OCI-LY1 (cell line): Measurements from ENCODE around the gene LCNL1.

Experiments used
- EZH2 ChIP-seq: fragments of 200-600 bp; sonication (generic), shearing (Covaris generic); IDR thresholded peaks from 2 replicates; pipeline ENCODE4 v1.8.0; 2017; ENCODE audit warnings: borderline replicate concordance, mixed run types, mild to moderate bottlenecking, antibody characterized with exemption, low read length, moderate library complexity, mixed read lengths
- TF ChIP-seq, protein P1 (sequence below): fragments of 200-600 bp; sonication (generic), shearing (Covaris generic); IDR thresholded peaks from 2 replicates; pipeline ENCODE4 v1.5.1; 2017; ENCODE audit warnings: mild to moderate bottlenecking, antibody characterized with exemption, low read length, moderate library complexity, mixed read lengths

DNA sequence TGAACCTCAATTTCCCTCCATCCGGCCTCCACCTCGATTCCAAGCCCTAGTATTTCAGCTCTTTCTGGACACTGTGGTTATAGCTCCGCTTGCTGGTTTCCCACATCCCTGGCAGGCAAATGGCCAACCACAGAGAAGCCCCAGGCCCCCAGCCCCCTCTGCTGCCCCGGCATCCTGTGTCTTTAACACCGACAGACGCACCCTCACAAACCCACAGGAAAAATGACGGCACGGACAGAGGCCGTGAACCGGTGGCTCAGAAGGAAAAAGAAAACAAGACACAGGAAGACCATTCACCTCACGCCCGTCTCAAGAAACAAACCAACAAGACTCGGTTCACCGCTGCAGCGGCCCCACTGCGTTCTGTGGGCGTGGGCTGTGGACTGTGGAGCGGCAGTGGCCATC is 15.0 kb downstream of the LCNL1 start:
- TF ChIP-seq, protein P1, sequence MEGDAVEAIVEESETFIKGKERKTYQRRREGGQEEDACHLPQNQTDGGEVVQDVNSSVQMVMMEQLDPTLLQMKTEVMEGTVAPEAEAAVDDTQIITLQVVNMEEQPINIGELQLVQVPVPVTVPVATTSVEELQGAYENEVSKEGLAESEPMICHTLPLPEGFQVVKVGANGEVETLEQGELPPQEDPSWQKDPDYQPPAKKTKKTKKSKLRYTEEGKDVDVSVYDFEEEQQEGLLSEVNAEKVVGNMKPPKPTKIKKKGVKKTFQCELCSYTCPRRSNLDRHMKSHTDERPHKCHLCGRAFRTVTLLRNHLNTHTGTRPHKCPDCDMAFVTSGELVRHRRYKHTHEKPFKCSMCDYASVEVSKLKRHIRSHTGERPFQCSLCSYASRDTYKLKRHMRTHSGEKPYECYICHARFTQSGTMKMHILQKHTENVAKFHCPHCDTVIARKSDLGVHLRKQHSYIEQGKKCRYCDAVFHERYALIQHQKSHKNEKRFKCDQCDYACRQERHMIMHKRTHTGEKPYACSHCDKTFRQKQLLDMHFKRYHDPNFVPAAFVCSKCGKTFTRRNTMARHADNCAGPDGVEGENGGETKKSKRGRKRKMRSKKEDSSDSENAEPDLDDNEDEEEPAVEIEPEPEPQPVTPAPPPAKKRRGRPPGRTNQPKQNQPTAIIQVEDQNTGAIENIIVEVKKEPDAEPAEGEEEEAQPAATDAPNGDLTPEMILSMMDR: no peak
- TF ChIP-seq EZH2: no peak
